ENCODE results near the gene SERPINA1. TPM values are rescaled to one million over a fixed set of nuclear protein-coding genes. Genes with fewer than 3 reads are reported as not detected.

SERPINA1 gene
- total and polyA plus RNA-seq, 2 donors (not counting 1 experiment from before 2014, with no cell fraction given): 0.69 to 6.8 TPM

GRCh38 chr14:94406910-94407309 is 18.5 kb upstream of the SERPINA1 start:
- CTCF ChIA-PET: no interaction called here
- ATAC-seq (ENCODE audit: low read depth) (no peak), DNase-seq (no peak)
- Mint-ChIP-seq H3K4me3 (no peak overlapping the region), H3K4me1 (no peaks in the 10 kb centered on the region), H3K27me3 (peaks cover 3% of the 10 kb centered on the region), H3K9me3 (ENCODE audit: insufficient read depth) (peaks cover 10% of the 10 kb centered on the region), H3K27ac (no peak overlapping the region)
- no peak overlapping the region for H3K4me3 ChIP-seq (ENCODE audit: control extremely low read depth in 1 of 5, extremely low read depth in 1 of 5, insufficient read depth in 1 of 5, low read depth in 2 of 5, low read length in 4 of 5)
- no peaks in the 10 kb centered on the region for H3K79me2 ChIP-seq (ENCODE audit: control insufficient read depth, insufficient read depth, low read length)
- H2AFZ ChIP-seq (ENCODE audit: insufficient read depth, low read depth, low read length, poor library complexity, severe bottlenecking): no peak overlapping the region
- no peak for TF ChIP-seq EZH2 (IDR thresholded peaks at IDR 0.05; ENCODE audit: borderline replicate concordance, insufficient read depth, low read depth, low read length, poor library complexity, severe bottlenecking)
- TF ChIP-seq, protein P1, sequence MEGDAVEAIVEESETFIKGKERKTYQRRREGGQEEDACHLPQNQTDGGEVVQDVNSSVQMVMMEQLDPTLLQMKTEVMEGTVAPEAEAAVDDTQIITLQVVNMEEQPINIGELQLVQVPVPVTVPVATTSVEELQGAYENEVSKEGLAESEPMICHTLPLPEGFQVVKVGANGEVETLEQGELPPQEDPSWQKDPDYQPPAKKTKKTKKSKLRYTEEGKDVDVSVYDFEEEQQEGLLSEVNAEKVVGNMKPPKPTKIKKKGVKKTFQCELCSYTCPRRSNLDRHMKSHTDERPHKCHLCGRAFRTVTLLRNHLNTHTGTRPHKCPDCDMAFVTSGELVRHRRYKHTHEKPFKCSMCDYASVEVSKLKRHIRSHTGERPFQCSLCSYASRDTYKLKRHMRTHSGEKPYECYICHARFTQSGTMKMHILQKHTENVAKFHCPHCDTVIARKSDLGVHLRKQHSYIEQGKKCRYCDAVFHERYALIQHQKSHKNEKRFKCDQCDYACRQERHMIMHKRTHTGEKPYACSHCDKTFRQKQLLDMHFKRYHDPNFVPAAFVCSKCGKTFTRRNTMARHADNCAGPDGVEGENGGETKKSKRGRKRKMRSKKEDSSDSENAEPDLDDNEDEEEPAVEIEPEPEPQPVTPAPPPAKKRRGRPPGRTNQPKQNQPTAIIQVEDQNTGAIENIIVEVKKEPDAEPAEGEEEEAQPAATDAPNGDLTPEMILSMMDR (IDR thresholded peaks at IDR 0.05): no peak
- peaks cover 0 to 11% (median 7%) of the 10 kb centered on the region in 3 donors for H3K9me3 ChIP-seq (ENCODE audit: control extremely low read depth in 1 of 3, control insufficient read depth in 2 of 3, insufficient read depth in 1 of 3, low read length in 2 of 3)
- H4K20me1 ChIP-seq (ENCODE audit: control insufficient read depth, insufficient read depth, low read length, poor library complexity, severe bottlenecking): no peaks in the 10 kb centered on the region
- H3K9ac ChIP-seq (ENCODE audit: low read length): no peak overlapping the region
- no peaks in the 10 kb centered on the region for H3K36me3 ChIP-seq (replicated peaks in 1 of 2; ENCODE audit: control extremely low read depth in 1 of 2, control insufficient read depth in 1 of 2, extremely low read depth in 1 of 2, insufficient read depth in 2 of 2, low read length in 1 of 2)
- H3K27me3 ChIP-seq (replicated peaks in 1 of 4; ENCODE audit: control extremely low read depth in 1 of 4, control insufficient read depth in 3 of 4, insufficient read depth in 4 of 4, low read length in 3 of 4): no peaks in the 10 kb centered on the region
- no peaks in the 10 kb centered on the region for H3K4me1 ChIP-seq (ENCODE audit: control insufficient read depth in 2 of 2, insufficient read depth in 2 of 2, low read length in 2 of 2)
- H3K27ac ChIP-seq (ENCODE audit: low read length in 2 of 2): no peak overlapping the region
- intact Hi-C loops (cut with micrococcal nuclease): no loop called here
- POLR2A ChIA-PET: no interaction called here
- no peak overlapping the region for H3K4me2 ChIP-seq (replicated peaks; ENCODE audit: low read depth, low read length, poor library complexity, severe bottlenecking)

DNA sequence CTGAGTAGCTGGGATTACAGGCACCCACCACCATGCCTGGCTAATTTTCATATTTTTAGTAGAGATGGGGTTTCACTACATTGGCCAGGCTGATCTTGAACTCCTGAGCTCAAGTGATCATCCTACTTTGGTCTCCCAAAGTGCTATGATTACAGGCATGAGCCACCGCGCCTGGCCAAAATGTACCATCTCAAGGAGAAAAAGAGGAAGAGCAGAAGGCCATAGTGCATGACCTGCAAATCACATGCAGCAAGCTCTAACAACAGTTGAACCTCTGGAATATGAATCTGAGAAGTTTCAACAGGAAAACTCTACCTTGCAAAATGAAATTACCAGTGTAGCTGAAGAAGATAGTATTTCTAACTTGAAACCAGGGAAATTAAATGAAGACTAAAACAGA is 17.1 kb upstream of the SERPINA1 start:
- H3K27ac ChIP-seq (ENCODE audit: low read length in 2 of 2): no peak overlapping the region
- WGBS (ENCODE audit: insufficient coverage): 100% methylated on average over 2 of the region's 2 CpGs
- ATAC-seq (ENCODE audit: low read depth): no peak

More for the DNA sequence above, 17.1 kb upstream of the SERPINA1 start:
- ChIA-PET POLR2A (no interaction called here), CTCF (no interaction called here)
- no peak overlapping the region for H3K4me2 ChIP-seq (replicated peaks; ENCODE audit: low read depth, low read length, poor library complexity, severe bottlenecking)
- H3K4me1 Mint-ChIP-seq: no peaks in the 10 kb centered on the region
- H3K9me3 Mint-ChIP-seq (ENCODE audit: insufficient read depth): peaks cover 5% of the 10 kb centered on the region
- no peak for DNase-seq
- H3K27me3 Mint-ChIP-seq: peaks cover 3% of the 10 kb centered on the region
- H3K27me3 ChIP-seq (replicated peaks in 1 of 4; ENCODE audit: control extremely low read depth in 1 of 4, control insufficient read depth in 3 of 4, insufficient read depth in 4 of 4, low read length in 3 of 4): no peaks in the 10 kb centered on the region
- no peaks in the 10 kb centered on the region for H3K36me3 ChIP-seq (replicated peaks in 1 of 2; ENCODE audit: control extremely low read depth in 1 of 2, control insufficient read depth in 1 of 2, extremely low read depth in 1 of 2, insufficient read depth in 2 of 2, low read length in 1 of 2)
- TF ChIP-seq, protein P1 (IDR thresholded peaks at IDR 0.05): no peak
- no peak for TF ChIP-seq EZH2 (IDR thresholded peaks at IDR 0.05; ENCODE audit: borderline replicate concordance, insufficient read depth, low read depth, low read length, poor library complexity, severe bottlenecking)
- no peak overlapping the region for H2AFZ ChIP-seq (ENCODE audit: insufficient read depth, low read depth, low read length, poor library complexity, severe bottlenecking)
- H3K4me1 ChIP-seq (ENCODE audit: control insufficient read depth in 2 of 2, insufficient read depth in 2 of 2, low read length in 2 of 2): no peaks in the 10 kb centered on the region
- no peak overlapping the region for H3K9ac ChIP-seq (ENCODE audit: low read length)
- no peak overlapping the region for H3K4me3 Mint-ChIP-seq
- H3K4me3 ChIP-seq (ENCODE audit: control extremely low read depth in 1 of 5, extremely low read depth in 1 of 5, insufficient read depth in 1 of 5, low read depth in 2 of 5, low read length in 4 of 5): no peak overlapping the region
- H3K27ac Mint-ChIP-seq: no peak overlapping the region
- peaks cover 0 to 4% (median 2%) of the 10 kb centered on the region in 3 donors for H3K9me3 ChIP-seq (ENCODE audit: control extremely low read depth in 1 of 3, control insufficient read depth in 2 of 3, insufficient read depth in 1 of 3, low read length in 2 of 3)
- intact Hi-C loops (cut with micrococcal nuclease): no loop called here
- H3K79me2 ChIP-seq (ENCODE audit: control insufficient read depth, insufficient read depth, low read length): no peaks in the 10 kb centered on the region
- H4K20me1 ChIP-seq (ENCODE audit: control insufficient read depth, insufficient read depth, low read length, poor library complexity, severe bottlenecking): no peaks in the 10 kb centered on the region

Data from B cell (primary cell).